ENCODE measurements around the gene PPP1R7. TPM values are rescaled to one million over a fixed set of nuclear protein-coding genes. Genes with fewer than 3 reads are reported as not detected.

Gene PPP1R7
- total RNA-seq, 1 donor from 2014 or later: 61.5 TPM

- DNase-seq: no peak
- TF ChIP-seq CTCF (IDR thresholded peaks at IDR 0.05; ENCODE audit: borderline replicate concordance): no peak
- intact Hi-C loops (cut with micrococcal nuclease): no loop called here
- Histone ChIP-seq H3K4me1 (no peaks in the 10 kb centered on the region), H3K9me3 (replicated peaks) (no peaks in the 10 kb centered on the region), H3K4me3 (no peak overlapping the region), H3K36me3 (peaks cover 19% of the 10 kb centered on the region), H3K27me3 (ENCODE audit: low read depth) (peaks cover 7% of the 10 kb centered on the region), H3K27ac (replicated peaks) (no peak overlapping the region)
These were observed 37.0 kb downstream of the PPP1R7 start for GRCh38 chr2:241187101-241187917.

GRCh38 chr2:241187918-241188234, 37.6 kb downstream of the PPP1R7 start:
- H3K36me3 ChIP-seq: peaks cover 16% of the 10 kb centered on the region
- H3K27ac ChIP-seq (replicated peaks): no peak overlapping the region
- no peaks in the 10 kb centered on the region for H3K4me1 ChIP-seq
- DNase-seq: no peak
- intact Hi-C loops (cut with micrococcal nuclease): no loop called here
- H3K4me3 ChIP-seq: no peak overlapping the region
- no peaks in the 10 kb centered on the region for H3K9me3 ChIP-seq (replicated peaks)
- peaks cover 7% of the 10 kb centered on the region for H3K27me3 ChIP-seq (ENCODE audit: low read depth)
- no peak for TF ChIP-seq CTCF (IDR thresholded peaks at IDR 0.05; ENCODE audit: borderline replicate concordance)

GRCh38 chr2:241188361-241189092, 38.3 kb downstream of the PPP1R7 start, which contains the start of gene ANO7:
TSS of gene ANO7 (plus strand) at chr2:241188677. CDS start at chr2:241190064, 1,387 bp downstream.
- no peak for TF ChIP-seq CTCF (IDR thresholded peaks at IDR 0.05; ENCODE audit: borderline replicate concordance)

GRCh38 chr2:241189093-241189855, 39.0 kb downstream of the PPP1R7 start:
- DNase-seq: no peak
- Histone ChIP-seq H3K4me3 (no peak overlapping the region), H3K9me3 (replicated peaks) (no peaks in the 10 kb centered on the region), H3K4me1 (no peaks in the 10 kb centered on the region), H3K27ac (replicated peaks) (no peak overlapping the region), H3K36me3 (peaks cover 2% of the 10 kb centered on the region), H3K27me3 (ENCODE audit: low read depth) (peaks cover 7% of the 10 kb centered on the region)
- intact Hi-C loops (cut with micrococcal nuclease): no loop called here
- no peak for TF ChIP-seq CTCF (IDR thresholded peaks at IDR 0.05; ENCODE audit: borderline replicate concordance)

More at GRCh38 chr2:241188361-241189092, 38.3 kb downstream of the PPP1R7 start, which contains the start of gene ANO7:
- Histone ChIP-seq H3K9me3 (replicated peaks) (no peaks in the 10 kb centered on the region), H3K27ac (replicated peaks) (no peak within 1 kb of the TSS), H3K36me3 (peaks cover 10% of the 10 kb centered on the region), H3K4me1 (no peaks in the 10 kb centered on the region), H3K4me3 (no peak within 1 kb of the TSS), H3K27me3 (ENCODE audit: low read depth) (peaks cover 7% of the 10 kb centered on the region)
- DNase-seq: no peak
- intact Hi-C loops (cut with micrococcal nuclease): no loop called here

GRCh38 chr2:241189856-241190201, 39.6 kb downstream of the PPP1R7 start:
- no peak for TF ChIP-seq CTCF (IDR thresholded peaks at IDR 0.05; ENCODE audit: borderline replicate concordance)
- Histone ChIP-seq H3K27me3 (ENCODE audit: low read depth) (peaks cover 7% of the 10 kb centered on the region), H3K36me3 (no peaks in the 10 kb centered on the region), H3K4me1 (no peaks in the 10 kb centered on the region), H3K9me3 (replicated peaks) (no peaks in the 10 kb centered on the region), H3K27ac (replicated peaks) (no peak overlapping the region), H3K4me3 (no peak overlapping the region)
- intact Hi-C loops (cut with micrococcal nuclease): no loop called here
- DNase-seq: no peak
